HG03575 (cell line): ENCODE measurements around the gene PRKAR1A.
"Not testable (repeated sequence)": the region's sequence is repeated elsewhere in the genome, so short reads cannot be mapped to it uniquely, and the experiment has no call there.

ENCODE experiments used
- ATAC-seq: cut with Tn5 transposase; IDR thresholded peaks from one replicate; pipeline ENCODE4 v1.9.1; 2021; ENCODE audit not compliant: unreplicated experiment, insufficient number of reproducible peaks, low FRiP score; ENCODE audit errors: extremely low read depth

The PRKAR1A gene

GRCh38 chr17:68572138-68572842, 60.1 kb downstream of the PRKAR1A start:
- no peak for ATAC-seq

DNA sequence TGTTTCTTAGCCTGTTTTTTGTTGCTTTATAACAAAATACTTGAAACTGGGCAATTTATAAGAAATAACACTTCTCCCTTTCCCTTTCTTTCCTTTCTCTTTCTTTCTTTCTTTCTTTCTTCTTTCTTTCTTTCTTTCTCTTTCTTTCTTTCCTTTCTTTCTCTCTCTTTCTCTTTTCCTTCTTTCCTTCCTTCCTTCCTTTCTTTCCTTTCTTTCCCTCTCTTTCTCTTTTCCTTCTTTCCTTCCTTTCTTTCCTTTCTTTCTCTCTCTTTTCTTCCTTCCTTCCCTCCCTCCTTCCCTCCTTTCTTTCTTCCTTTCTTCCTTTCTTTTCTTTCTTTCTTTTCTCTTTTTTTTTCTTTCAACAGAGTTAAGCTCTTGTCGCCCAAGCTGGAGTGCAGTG, 61.1 kb downstream of the PRKAR1A start:
- no peak for ATAC-seq

DNA sequence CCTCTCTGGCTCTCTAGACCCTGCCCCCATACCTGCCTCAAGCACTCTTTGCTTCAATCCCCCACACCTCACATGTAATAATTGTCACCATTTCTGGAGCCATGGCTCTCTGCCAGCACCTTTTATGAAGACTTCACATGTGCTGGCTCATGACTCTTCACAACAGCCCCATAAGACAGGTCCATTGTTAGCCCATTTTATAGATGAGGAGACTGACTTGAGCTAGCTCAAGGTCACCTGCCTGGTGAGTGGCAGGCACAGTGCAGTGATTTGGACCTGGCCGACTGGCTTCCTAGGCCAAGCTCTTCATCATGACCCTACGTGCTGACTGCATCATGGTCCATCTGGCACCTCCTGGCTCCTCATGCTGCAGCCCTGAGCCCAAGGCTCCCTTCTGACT, 63.9 kb downstream of the PRKAR1A start:
- no peak for ATAC-seq

DNA sequence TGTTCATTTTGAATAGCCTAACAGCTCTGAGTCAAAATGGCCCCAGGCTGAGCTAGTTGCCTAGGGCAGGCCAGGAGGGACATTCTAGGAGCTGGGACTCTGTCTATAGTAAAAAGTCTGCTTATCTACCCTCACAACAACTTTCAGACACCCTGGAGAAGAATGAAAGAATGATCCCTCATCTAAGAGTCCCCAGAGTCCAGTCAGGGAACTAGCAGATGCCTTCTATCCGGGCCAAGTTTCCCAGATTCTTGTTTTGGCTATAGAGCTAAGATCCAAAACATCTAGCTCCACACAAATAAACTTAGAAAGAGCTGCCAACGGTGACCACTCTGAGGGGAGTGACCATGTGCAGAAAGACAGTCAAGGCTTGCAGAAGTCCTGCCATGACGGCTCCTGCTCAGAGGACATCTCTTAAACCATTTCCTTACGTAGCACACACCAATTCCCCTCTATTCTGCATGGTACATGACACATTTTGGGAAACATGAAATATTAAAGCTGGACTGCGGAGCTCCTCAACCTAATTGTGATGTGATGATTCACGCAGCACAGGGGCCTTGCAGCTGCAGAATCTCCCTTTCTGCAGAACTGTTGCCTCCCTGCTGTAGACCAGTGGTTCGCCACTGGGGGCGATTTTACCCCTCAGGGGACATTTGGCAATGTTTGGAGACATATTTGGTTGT, 64.7 kb downstream of the PRKAR1A start:
- ATAC-seq = no peak

DNA sequence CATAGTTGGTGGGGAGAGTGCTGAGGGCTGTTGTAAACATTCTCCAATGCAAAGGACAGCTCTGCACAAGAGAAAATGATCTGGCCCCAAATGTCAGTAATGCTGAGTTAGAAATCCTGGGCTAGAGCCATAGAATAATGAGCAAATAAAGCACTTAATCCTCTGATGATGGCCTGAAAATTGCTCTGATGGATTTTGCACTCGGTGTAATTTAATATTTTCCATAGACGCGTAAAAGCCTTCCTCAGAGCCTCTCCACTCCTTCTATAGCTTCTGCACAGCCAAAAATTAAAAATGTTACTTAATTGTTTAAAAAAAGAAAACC, 65.2 kb downstream of the PRKAR1A start:
- no peak for ATAC-seq

DNA sequence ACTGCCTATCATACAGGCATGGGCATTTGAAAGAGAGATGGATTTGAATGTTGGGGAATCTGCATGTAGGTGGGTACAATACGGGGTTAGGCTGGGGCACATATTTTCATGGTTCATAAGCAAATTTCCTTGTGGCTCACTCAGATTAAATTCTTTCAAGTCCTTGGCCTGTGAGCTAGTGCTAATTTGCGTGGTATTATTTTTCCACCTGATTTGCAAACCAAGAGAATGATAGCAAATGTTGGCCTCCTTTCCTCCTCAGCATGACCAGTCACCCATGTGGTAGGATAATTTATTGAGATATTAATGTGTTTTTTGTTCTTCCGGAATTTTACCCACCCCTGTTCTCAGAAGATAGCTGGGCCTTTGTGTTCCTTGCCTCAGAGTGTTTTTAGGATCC, 66.0 kb downstream of the PRKAR1A start:
- ATAC-seq = no peak

DNA sequence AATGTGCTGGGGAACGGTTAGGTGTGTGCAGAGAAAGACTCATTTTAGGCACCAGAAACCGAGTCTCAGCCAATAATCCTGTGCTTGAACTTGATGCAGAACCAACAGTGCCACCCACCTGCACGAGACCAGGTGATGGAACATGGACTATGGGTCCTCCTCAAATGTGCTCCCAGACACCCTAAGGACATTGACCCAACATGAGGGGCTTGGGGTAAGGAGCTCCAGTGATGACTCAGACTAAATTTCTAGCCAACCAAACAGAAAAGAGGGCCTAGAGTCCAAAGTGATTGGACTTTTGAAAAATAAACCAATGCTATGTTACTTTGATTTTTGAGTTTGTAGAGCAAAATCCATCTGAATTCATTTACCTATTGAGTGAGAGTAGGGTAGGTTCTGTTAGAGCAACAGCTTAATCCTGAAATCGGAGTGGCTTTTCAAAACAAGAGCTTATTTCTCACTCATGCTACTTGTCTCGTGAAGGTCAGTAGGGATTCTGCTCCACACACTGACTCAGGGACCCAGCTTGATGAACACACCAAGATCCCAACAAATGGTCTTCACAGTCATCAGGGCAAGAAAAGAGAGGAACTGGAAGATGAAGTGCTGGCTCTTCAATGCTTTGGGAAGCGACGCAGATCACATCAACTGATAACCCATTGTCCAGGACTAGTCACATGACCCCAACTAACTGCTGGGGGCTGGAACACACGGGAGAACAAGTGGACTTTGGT, 67.1 kb downstream of the PRKAR1A start:
- ATAC-seq = no peak

DNA sequence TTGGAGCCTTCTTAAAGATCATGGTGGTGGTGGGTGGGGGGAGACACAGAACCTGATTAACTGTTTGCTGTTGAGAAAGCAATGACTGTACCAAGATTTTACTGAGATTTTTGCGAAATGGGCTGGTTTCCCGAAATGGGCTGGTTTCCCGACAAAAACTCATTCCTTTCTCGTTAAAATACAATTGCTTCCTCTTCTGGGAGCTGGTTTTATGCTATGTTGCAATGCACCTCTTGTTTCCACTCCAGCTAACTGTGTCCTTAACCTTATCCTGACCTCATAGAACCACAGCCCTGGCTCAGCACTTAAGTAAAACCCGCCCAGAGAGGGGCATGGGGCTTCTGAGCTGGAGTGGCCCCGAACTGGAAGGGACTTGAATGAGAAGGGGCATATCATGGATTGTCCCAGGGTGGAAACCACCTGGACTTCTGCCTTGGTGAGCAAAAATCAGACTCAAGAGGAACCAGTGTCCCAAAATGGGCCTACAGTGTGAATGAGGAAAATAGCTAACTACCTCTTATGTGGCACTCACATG, 68.1 kb downstream of the PRKAR1A start:
- no peak for ATAC-seq

DNA sequence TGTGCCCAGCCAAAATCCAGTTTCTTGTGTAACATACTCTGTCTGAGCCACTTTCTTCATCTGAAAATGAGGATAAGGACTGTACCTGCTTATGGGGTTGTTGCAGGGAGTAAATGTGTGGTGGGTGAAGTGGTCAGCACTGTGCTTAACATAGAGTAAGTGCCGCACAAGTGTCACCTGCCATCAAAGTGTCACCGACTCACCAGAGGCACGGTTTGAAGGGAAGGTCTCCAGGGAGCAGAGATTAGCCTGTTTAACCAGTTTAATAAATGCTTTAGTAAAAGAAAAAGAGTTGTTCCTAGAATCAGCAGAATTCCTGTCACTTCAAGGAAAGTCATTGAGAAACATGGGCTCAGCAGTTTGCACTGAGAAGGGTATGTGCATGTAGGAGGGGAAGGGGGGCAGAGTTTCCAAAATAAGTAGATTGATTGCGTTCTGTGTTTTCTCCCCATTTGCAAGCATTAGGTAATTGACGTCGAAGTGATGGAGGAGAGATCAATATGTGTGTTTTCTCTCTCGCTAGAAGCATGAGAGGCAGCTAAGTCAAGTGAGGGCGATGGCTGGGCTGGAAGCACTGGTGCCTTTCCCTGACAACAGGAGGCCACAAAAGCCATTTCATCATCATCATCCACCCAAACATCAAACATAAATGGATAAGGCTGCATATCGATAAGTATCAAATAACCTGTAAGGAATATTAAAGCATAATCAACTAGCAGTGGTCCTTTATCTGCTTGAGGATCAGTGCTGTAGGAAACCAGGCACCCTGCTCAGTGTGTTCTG, 69.8 kb downstream of the PRKAR1A start:
- ATAC-seq = no peak

DNA sequence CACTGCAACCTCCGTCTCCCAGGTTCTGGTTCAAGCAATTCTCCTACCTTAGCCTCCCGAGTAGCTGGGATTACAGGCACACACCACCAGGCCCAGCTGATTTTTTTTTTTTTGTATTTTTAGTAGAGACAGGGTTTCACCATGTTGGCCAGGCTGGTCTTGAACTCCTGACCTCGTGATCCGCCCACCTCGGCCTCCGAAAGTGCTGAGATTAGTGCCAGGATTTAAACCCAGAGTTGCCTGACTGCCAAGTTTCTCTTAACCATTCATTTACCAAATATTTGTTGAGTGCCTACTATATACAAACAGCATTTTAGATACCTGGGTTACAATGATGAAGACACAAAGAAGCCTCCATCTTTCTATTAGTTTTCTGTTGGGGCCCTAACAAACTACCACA, 70.6 kb downstream of the PRKAR1A start:
- ATAC-seq = not testable (repeated sequence)

- ATAC-seq = no peak
Measured at GRCh38 chr17:68584581-68585303, 72.5 kb downstream of the PRKAR1A start.

DNA sequence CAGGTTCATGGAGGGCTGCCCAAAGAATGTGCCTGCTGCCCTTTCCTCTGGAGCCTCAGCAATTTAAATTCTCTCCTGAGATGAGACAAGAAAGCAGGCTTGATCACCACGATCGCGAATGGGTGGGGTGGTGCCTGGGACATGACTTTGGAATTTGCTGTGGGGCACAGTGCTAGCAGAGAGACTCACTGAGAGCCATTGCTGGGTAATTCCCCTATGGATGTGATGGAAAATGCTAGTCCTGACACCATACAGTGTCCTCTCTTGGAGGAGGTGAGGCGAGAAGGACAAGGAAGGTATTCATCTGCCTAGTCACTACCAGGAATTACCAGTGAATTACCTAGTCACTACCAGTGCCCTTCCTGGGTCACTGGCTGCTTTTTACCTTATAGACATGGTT, 73.4 kb downstream of the PRKAR1A start:
- ATAC-seq = no peak

- ATAC-seq = no peak
Measured at GRCh38 chr17:68587026-68587425, 74.8 kb downstream of the PRKAR1A start.

DNA sequence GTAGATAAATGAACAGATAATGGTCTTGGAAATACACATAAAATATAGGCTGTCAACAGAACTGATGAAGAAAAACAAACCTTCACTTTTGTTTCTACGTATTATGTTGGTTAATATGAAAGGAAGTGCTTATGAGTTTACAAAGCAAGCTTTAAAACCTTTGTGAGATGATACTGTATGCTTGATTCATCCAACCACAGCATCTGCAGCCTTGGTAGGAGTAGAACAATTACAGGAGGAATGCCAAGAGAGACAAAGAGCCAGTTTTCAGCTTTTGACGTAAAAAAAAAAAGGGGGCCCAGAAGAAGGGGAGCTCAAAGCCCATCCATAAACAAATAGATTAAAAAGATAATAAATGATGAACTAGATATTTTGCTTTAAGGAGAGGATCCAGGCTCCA, 75.6 kb downstream of the PRKAR1A start:
- ATAC-seq = no peak

GRCh38 chr17:68588362-68588761, 76.1 kb downstream of the PRKAR1A start:
- ATAC-seq = no peak

- no peak for ATAC-seq
Measured at GRCh38 chr17:68589086-68589485, 76.9 kb downstream of the PRKAR1A start.

- no peak for ATAC-seq
Measured at GRCh38 chr17:68591583-68591982, 79.4 kb downstream of the PRKAR1A start.

DNA sequence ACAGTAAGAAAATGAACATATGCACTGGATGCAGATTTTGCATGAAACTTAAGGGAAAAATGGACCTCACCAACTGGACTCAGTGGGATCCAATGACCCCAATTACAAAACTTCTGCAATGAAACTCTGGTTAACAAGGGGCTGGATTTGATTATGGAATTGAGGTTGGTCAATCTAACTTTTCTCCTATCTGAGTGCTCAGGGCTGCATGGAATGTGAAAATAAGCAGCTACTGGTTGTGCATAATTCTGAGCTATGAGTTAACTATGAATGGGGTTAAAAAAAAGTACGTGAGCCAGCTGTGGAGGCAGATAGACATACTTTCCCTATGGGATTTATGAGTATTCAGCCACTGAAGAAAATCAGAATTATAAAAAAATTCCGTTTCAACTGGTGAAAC, 79.8 kb downstream of the PRKAR1A start:
- no peak for ATAC-seq
